GM13976 (cell line): ENCODE results near the gene FYB1.

ENCODE experiments used
- DNase-seq: peaks from one replicate; pipeline ENCODE4 v3.0.0; 2012; ENCODE audit warnings: low spot score
- CTCF ChIP-seq: IDR thresholded peaks from 2 replicates; pipeline ENCODE4 v1.5.1; 2012; ENCODE audit warnings: borderline replicate concordance, mild to moderate bottlenecking; ENCODE audit not compliant: insufficient read depth; ENCODE audit errors: extremely low read depth, missing control alignments, control extremely low read depth
- in situ Hi-C: fragments of 300-500 bp; cut with MboI; formaldehyde crosslinking; loops from one replicate; pipeline ENCODE4 v1.12.0; 2022; ENCODE audit warnings: low sequenced_read_pairs, mixed read lengths, inconsistent platforms; ENCODE audit not compliant: unreplicated experiment

FYB1 gene

GRCh38 chr5:39172593-39172992 lies 46.8 kb downstream of the FYB1 start:
- in situ Hi-C loops, result no loop called here
- TF ChIP-seq CTCF, result no peak
- DNase-seq, result no peak

GRCh38 chr5:39171647-39172046 lies 47.7 kb downstream of the FYB1 start:
- TF ChIP-seq CTCF, result no peak
- in situ Hi-C loops, result no loop called here
- no peak for DNase-seq

GRCh38 chr5:39169081-39169480 lies 50.3 kb downstream of the FYB1 start:
- TF ChIP-seq CTCF, result no peak
- no peak for DNase-seq
- in situ Hi-C loops, result no loop called here

GRCh38 chr5:39167972-39168342 lies 51.4 kb downstream of the FYB1 start:
- in situ Hi-C loops, result no loop called here
- no peak for DNase-seq
- no peak for TF ChIP-seq CTCF

GRCh38 chr5:39167141-39167971 lies 52.0 kb downstream of the FYB1 start:
- in situ Hi-C loops, result no loop called here
- TF ChIP-seq CTCF, result no peak
- no peak for DNase-seq

- no peak for DNase-seq
- in situ Hi-C loops, result no loop called here
- TF ChIP-seq CTCF, result no peak
These were observed 54.6 kb downstream of the FYB1 start for GRCh38 chr5:39164529-39165402.
